HG03103 (cell line): Measurements from ENCODE around the gene REEP6.

Source experiments
- ATAC-seq: cut with Tn5 transposase; IDR thresholded peaks from one replicate; pipeline ENCODE4 v1.9.1; 2021; ENCODE audit warnings: low read depth; ENCODE audit not compliant: unreplicated experiment

REEP6 gene

GRCh38 chr19:1456121-1456900 lies 34.7 kb upstream of the REEP6 start:
- ATAC-seq = no peak

GRCh38 chr19:1457031-1457739 lies 33.8 kb upstream of the REEP6 start:
- ATAC-seq = no peak

- no peak for ATAC-seq
Measured at GRCh38 chr19:1457892-1458291, 33.1 kb upstream of the REEP6 start.

GRCh38 chr19:1459479-1459878 lies 31.5 kb upstream of the REEP6 start:
- no peak for ATAC-seq

GRCh38 chr19:1460033-1460995 lies 30.7 kb upstream of the REEP6 start:
- ATAC-seq = no peak

GRCh38 chr19:1461862-1462261 lies 29.1 kb upstream of the REEP6 start:
- no peak for ATAC-seq

- ATAC-seq = no peak
Measured at GRCh38 chr19:1465191-1466016, 25.6 kb upstream of the REEP6 start.

- no peak for ATAC-seq
Measured at GRCh38 chr19:1466018-1466460, 24.9 kb upstream of the REEP6 start.

GRCh38 chr19:1466461-1467214 lies 24.3 kb upstream of the REEP6 start:
- no peak for ATAC-seq

- ATAC-seq = no peak
Measured at GRCh38 chr19:1467215-1467489, 23.8 kb upstream of the REEP6 start.

GRCh38 chr19:1467490-1468273 lies 23.3 kb upstream of the REEP6 start:
- ATAC-seq = no peak

GRCh38 chr19:1468274-1468820 lies 22.6 kb upstream of the REEP6 start:
- ATAC-seq = no peak

GRCh38 chr19:1468821-1469254 lies 22.1 kb upstream of the REEP6 start:
- no peak for ATAC-seq

GRCh38 chr19:1469255-1470054 lies 21.5 kb upstream of the REEP6 start:
- no peak for ATAC-seq

GRCh38 chr19:1470055-1470304 lies 21.0 kb upstream of the REEP6 start:
- ATAC-seq = no peak

GRCh38 chr19:1470305-1471009 lies 20.5 kb upstream of the REEP6 start:
- ATAC-seq = no peak

GRCh38 chr19:1471010-1471514 lies 19.9 kb upstream of the REEP6 start:
- no peak for ATAC-seq
